Left forelimb (tissue), 1 donor: Measurements from ENCODE around the gene DGAT2.

Experiments used
- DNase-seq: peaks from one replicate; pipeline ENCODE4 v3.0.0-alpha.2; 2018; ENCODE audit warnings: low spot score

Gene DGAT2

GRCh38 chr11:75801362-75802020, 32.9 kb downstream of the DGAT2 start:
- peak; percentile 51 for DNase-seq

- no peak for DNase-seq
Observed at GRCh38 chr11:75802021-75802912, 33.7 kb downstream of the DGAT2 start.

GRCh38 chr11:75802913-75803820, 34.6 kb downstream of the DGAT2 start:
- DNase-seq, result peak; percentile 76

- no peak for DNase-seq
Observed at GRCh38 chr11:75809111-75809510, 40.5 kb downstream of the DGAT2 start.

GRCh38 chr11:75809991-75810390, 41.4 kb downstream of the DGAT2 start:
- DNase-seq, result no peak

GRCh38 chr11:75810637-75811390, 42.2 kb downstream of the DGAT2 start:
- DNase-seq, result no peak

GRCh38 chr11:75811485-75811884, 42.9 kb downstream of the DGAT2 start:
- no peak for DNase-seq

- DNase-seq, result no peak
Observed at GRCh38 chr11:75812542-75813040, 44.0 kb downstream of the DGAT2 start.

GRCh38 chr11:75813124-75813523, 44.5 kb downstream of the DGAT2 start:
- no peak for DNase-seq

GRCh38 chr11:75813622-75814039, 45.1 kb downstream of the DGAT2 start:
- DNase-seq, result no peak

GRCh38 chr11:75814363-75814676, 45.7 kb downstream of the DGAT2 start:
- DNase-seq, result no peak

GRCh38 chr11:75814677-75815344, 46.2 kb downstream of the DGAT2 start, which contains the start of gene UVRAG:
TSS of gene UVRAG (plus strand) at chr11:75815210. CDS start at chr11:75815408, 198 bp downstream.
- peak; percentile 99 for DNase-seq

- no peak for DNase-seq
Observed at GRCh38 chr11:75815345-75816168, 47.0 kb downstream of the DGAT2 start.

GRCh38 chr11:75816561-75817239, 48.1 kb downstream of the DGAT2 start:
- DNase-seq, result no peak

- DNase-seq, result no peak
Observed at GRCh38 chr11:75820645-75821044, 52.1 kb downstream of the DGAT2 start.

- DNase-seq, result no peak
Observed at GRCh38 chr11:75821202-75821601, 52.6 kb downstream of the DGAT2 start.

- no peak for DNase-seq
Observed at GRCh38 chr11:75822541-75822940, 54.0 kb downstream of the DGAT2 start.

- no peak for DNase-seq
Observed at GRCh38 chr11:75823415-75823814, 54.8 kb downstream of the DGAT2 start.

- no peak for DNase-seq
Observed at GRCh38 chr11:75823946-75824345, 55.4 kb downstream of the DGAT2 start.
